Fibroblast of lung (primary cell): ENCODE data around the gene MCF2L. TPM values are rescaled to one million over a fixed set of nuclear protein-coding genes. Genes with fewer than 3 reads are reported as not detected.

Experiments used
- DNase-seq, 2 donors: peaks; one replicate each; pipeline versions ENCODE4 v3.0.0 to v3.0.0-alpha.2; 2010; ENCODE audit warnings: low read depth in 2 of 2
- H2AFZ ChIP-seq: 2 replicates; pipeline ENCODE4 v1.5.1; 2012; ENCODE audit warnings: low read length, control low read depth, inconsistent platforms
- H3K27ac ChIP-seq: 2 replicates; pipeline ENCODE4 v1.5.1; 2011; ENCODE audit warnings: low read length, control low read depth; ENCODE audit not compliant: insufficient read depth
- H3K27me3 ChIP-seq: 2 replicates; pipeline ENCODE4 v1.5.1; 2011; ENCODE audit warnings: mild to moderate bottlenecking, low read length; ENCODE audit not compliant: control insufficient read depth, insufficient read depth
- H3K36me3 ChIP-seq: 2 replicates; pipeline ENCODE4 v1.5.1; 2011; ENCODE audit warnings: low read length; ENCODE audit not compliant: control insufficient read depth, insufficient read depth
- H3K4me1 ChIP-seq: 2 replicates; pipeline ENCODE4 v1.5.1; 2011; ENCODE audit warnings: low read length; ENCODE audit not compliant: control insufficient read depth, insufficient read depth; ENCODE audit errors: extremely low read depth
- H3K4me2 ChIP-seq: 2 replicates; pipeline ENCODE4 v1.5.1; 2011; ENCODE audit warnings: low read length, control low read depth; ENCODE audit not compliant: insufficient read depth; ENCODE audit errors: extremely low read depth
- H3K4me3 ChIP-seq, 4 experiments: fragments of 200-600 bp in 1 of 4; sonication (generic) in 1 of 4; replicated peaks in 1 of 4; 2 replicates each; pipeline ENCODE4 v1.5.1; 2011 to 2016; ENCODE audit warnings: low read length in 4 of 4, low read depth in 3 of 4, mild to moderate bottlenecking in 3 of 4, control low read depth in 2 of 4, inconsistent platforms in 1 of 4, mixed read lengths in 1 of 4; ENCODE audit not compliant: insufficient read depth in 1 of 4; ENCODE audit errors: control extremely low read depth in 1 of 4
- H3K79me2 ChIP-seq: 2 replicates; pipeline ENCODE4 v1.5.1; 2012; ENCODE audit warnings: mild to moderate bottlenecking, low read length, inconsistent platforms; ENCODE audit not compliant: control insufficient read depth, insufficient read depth
- H3K9ac ChIP-seq: 2 replicates; pipeline ENCODE4 v1.5.1; 2011; ENCODE audit warnings: mild to moderate bottlenecking, low read length, control low read depth; ENCODE audit not compliant: insufficient read depth
- H3K9me3 ChIP-seq: 2 replicates; pipeline ENCODE4 v1.5.1; 2012; ENCODE audit warnings: low read depth, low read length; ENCODE audit not compliant: control insufficient read depth, insufficient read depth
- H4K20me1 ChIP-seq: 2 replicates; pipeline ENCODE4 v1.5.1; 2011; ENCODE audit warnings: low read length; ENCODE audit not compliant: control insufficient read depth, insufficient read depth; ENCODE audit errors: extremely low read depth
- CTCF ChIP-seq, 2 donors: IDR thresholded peaks in 1 of 2; conservative IDR thresholded peaks in 1 of 2; 1 replicate in 1 of 2; 2 replicates in 1 of 2; pipeline ENCODE4 v1.5.1; 2011 to 2012; ENCODE audit warnings: low read length in 2 of 2, control low read depth in 1 of 2, inconsistent platforms in 1 of 2, low read depth in 1 of 2, mild to moderate bottlenecking in 1 of 2
- EZH2 ChIP-seq: IDR thresholded peaks from 2 replicates; pipeline ENCODE4 v1.5.1; 2012; ENCODE audit warnings: low read length, control low read depth, mild to moderate bottlenecking; ENCODE audit errors: missing control alignments
- polyA plus RNA-seq, 2 donors: library from polyadenylated mRNA; depleted of rRNA in 1 of 2; stranded (reverse) in 1 of 2; unstranded in 1 of 2; fragments of >200 nt; gene quantifications; 2 replicates each; pipeline ENCODE4 v1.2.1, GENCODE V29; 2011 to 2012; ENCODE audit warnings: missing spikeins in 1 of 2
- total RNA-seq: library from RNA; depleted of rRNA; stranded (reverse); fragments of >200 nt; gene quantifications from 2 replicates; pipeline ENCODE4 v1.2.1, GENCODE V29; 2014

MCF2L gene
- total and polyA plus RNA-seq, 2 donors (not counting 1 experiment from before 2014, with no cell fraction given): 0.18 to 3.3 TPM

GRCh38 chr13:112943309-112944125, 25.5 kb upstream of the MCF2L start:
- peak; percentile 11 to 23 for DNase-seq
- H3K4me3 ChIP-seq: peak overlapping the region; percentile 37 to 60 (median 55)
- peaks cover 8% of the 10 kb centered on the region for H3K27me3 ChIP-seq
- peak overlapping the region; percentile 88 for H3K4me2 ChIP-seq
- H3K9me3 ChIP-seq: no peaks in the 10 kb centered on the region
- peak overlapping the region; percentile 35 for H2AFZ ChIP-seq
- H3K9ac ChIP-seq: no peak overlapping the region
- H3K36me3 ChIP-seq: no peaks in the 10 kb centered on the region
- peaks cover 5% of the 10 kb centered on the region for H3K4me1 ChIP-seq
- TF ChIP-seq CTCF (conservative IDR thresholded peaks at IDR 0.05 in 1 of 2, IDR thresholded peaks at IDR 0.05 in 1 of 2; ENCODE audit: low read depth in 1 of 2, low read length in 2 of 2): no peak
- no peak for TF ChIP-seq EZH2
- no peaks in the 10 kb centered on the region for H3K79me2 ChIP-seq
- no peaks in the 10 kb centered on the region for H4K20me1 ChIP-seq
- no peak overlapping the region for H3K27ac ChIP-seq

- Histone ChIP-seq H3K9me3 (no peaks in the 10 kb centered on the region), H3K79me2 (no peaks in the 10 kb centered on the region), H4K20me1 (no peaks in the 10 kb centered on the region), H3K4me1 (peaks cover 5% of the 10 kb centered on the region), H3K36me3 (no peaks in the 10 kb centered on the region), H3K4me2 (no peak overlapping the region), H3K27ac (no peak overlapping the region), H2AFZ (no peak overlapping the region), H3K4me3 (no peak overlapping the region), H3K27me3 (peaks cover 23% of the 10 kb centered on the region), H3K9ac (no peak overlapping the region)
- no peak for TF ChIP-seq EZH2
- no peak for TF ChIP-seq CTCF (conservative IDR thresholded peaks at IDR 0.05 in 1 of 2, IDR thresholded peaks at IDR 0.05 in 1 of 2; ENCODE audit: low read depth in 1 of 2, low read length in 2 of 2)
- DNase-seq: no peak
Observed at GRCh38 chr13:112947796-112948195, 21.2 kb upstream of the MCF2L start.

GRCh38 chr13:112951674-112952371, 17.2 kb upstream of the MCF2L start:
- TF ChIP-seq CTCF (conservative IDR thresholded peaks at IDR 0.05 in 1 of 2, IDR thresholded peaks at IDR 0.05 in 1 of 2; ENCODE audit: low read depth in 1 of 2, low read length in 2 of 2) (no peak), EZH2 (no peak)
- no peaks in the 10 kb centered on the region for H3K4me1 ChIP-seq
- no peak overlapping the region for H3K4me3 ChIP-seq
- no peaks in the 10 kb centered on the region for H3K9me3 ChIP-seq
- no peak for DNase-seq
- no peaks in the 10 kb centered on the region for H3K79me2 ChIP-seq
- H2AFZ ChIP-seq: no peak overlapping the region
- H3K27ac ChIP-seq: no peak overlapping the region
- no peak overlapping the region for H3K9ac ChIP-seq
- no peak overlapping the region for H3K4me2 ChIP-seq
- no peaks in the 10 kb centered on the region for H4K20me1 ChIP-seq
- no peaks in the 10 kb centered on the region for H3K36me3 ChIP-seq
- H3K27me3 ChIP-seq: peaks cover 28% of the 10 kb centered on the region
